K562 (cell line): ENCODE data around the gene B4GALNT2. TPM values are rescaled to one million over a fixed set of nuclear protein-coding genes. Genes with fewer than 3 reads are reported as not detected.
A peak's percentile ranks its signal among the peaks of the same experiment; 100 is the strongest.

Source experiments
- BRD4 ChIP-seq: fragments of 200-600 bp; sonication (generic); IDR thresholded peaks from 2 replicates; pipeline ENCODE4 v1.6.1; 2017; ENCODE audit warnings: inconsistent platforms
- CHD2 ChIP-seq: IDR thresholded peaks from 2 replicates; pipeline ENCODE4 v1.6.1; 2011; ENCODE audit warnings: low read depth, low read length
- COPS2 ChIP-seq: fragments of 450-650 bp; conservative IDR thresholded peaks from 2 replicates; pipeline ENCODE4 v1.6.1; 2016; ENCODE audit warnings: mild to moderate bottlenecking, moderate library complexity
- DIDO1 ChIP-seq: fragments of 450-650 bp; IDR thresholded peaks from 2 replicates; pipeline ENCODE4 v1.6.1; 2016; ENCODE audit warnings: low read depth, missing biosample characterization, missing genetic modification characterization
- ELF4 ChIP-seq: fragments of 450-650 bp; formaldehyde crosslinking; IDR thresholded peaks from 2 replicates; pipeline ENCODE4 v1.4.0; 2022; ENCODE audit warnings: missing genetic modification characterization
- GABPB2 ChIP-seq: fragments of 250-450 bp; sonication (Bioruptor Pico); conservative IDR thresholded peaks from 2 replicates; pipeline ENCODE4 v1.5.1; 2021; ENCODE audit warnings: mild to moderate bottlenecking
- HNRNPK ChIP-seq: fragments of 200-400 bp; formaldehyde crosslinking; IDR thresholded peaks from one replicate; pipeline ENCODE4 v1.6.1; 2018; ENCODE audit warnings: mild to moderate bottlenecking, low read depth, low read length; ENCODE audit not compliant: poor library complexity, severe bottlenecking
- JUND ChIP-seq, 2 experiments: IDR thresholded peaks; 2 replicates in 1 of 2; 3 replicates in 1 of 2; pipeline ENCODE4 v1.6.1; 2011; ENCODE audit warnings: borderline replicate concordance in 2 of 2, low read depth in 2 of 2, low read length in 2 of 2, improper control_type of control experiment in 1 of 2, missing biosample characterization in 1 of 2, missing genetic modification characterization in 1 of 2, missing genetic modification reagents in 1 of 2
- NR0B1 ChIP-seq: fragments of 450-650 bp; IDR thresholded peaks from one replicate; pipeline ENCODE4 v1.6.1; 2018; ENCODE audit warnings: mild to moderate bottlenecking, moderate library complexity; ENCODE audit not compliant: partially characterized antibody
- PURB ChIP-seq: sonication (generic); formaldehyde crosslinking; IDR thresholded peaks from 2 replicates; pipeline ENCODE4 v1.9.0; 2021; ENCODE audit warnings: low read depth, mild to moderate bottlenecking, missing genetic modification reagents
- STAT6 ChIP-seq: sonication (generic); formaldehyde crosslinking; IDR thresholded peaks from 2 replicates; pipeline ENCODE4 v1.8.1; 2023; ENCODE audit warnings: mild to moderate bottlenecking, missing genetic modification reagents
- ZBED1 ChIP-seq: IDR thresholded peaks from 2 replicates; pipeline ENCODE4 v1.6.1; 2014
- ZNF280B ChIP-seq: fragments of 250-450 bp; sonication (Bioruptor Pico); IDR thresholded peaks from 2 replicates; pipeline ENCODE4 v1.5.1; 2021; ENCODE audit warnings: mild to moderate bottlenecking
- ZNF311 ChIP-seq: fragments of 250-450 bp; sonication (Bioruptor Pico); IDR thresholded peaks from 2 replicates; pipeline ENCODE4 v1.4.0; 2020; ENCODE audit warnings: mild to moderate bottlenecking, moderate library complexity
- ZNF57 ChIP-seq: fragments of 450-650 bp; formaldehyde crosslinking; IDR thresholded peaks from 2 replicates; pipeline ENCODE4 v1.4.0; 2020; ENCODE audit warnings: mild to moderate bottlenecking, moderate library complexity
- polyA plus RNA-seq, 8 experiments: library from polyadenylated mRNA; depleted of rRNA in 4 of 8; stranded (reverse) in 5 of 8; unstranded in 3 of 8; fragments of >200 nt; fragmentation: Nextera tagmentation in 2 of 8; fragmentation: Illumina TruSeq in 1 of 8; extraction: Ambion mirVana in 2 of 8; extraction: Trizol in 1 of 8; gene quantifications; 2 replicates each; pipeline versions ENCODE4 v1.2.1 to v1.2.3, GENCODE V29; 2011 to 2014; ENCODE audit warnings: inconsistent platforms in 1 of 8, missing spikeins in 1 of 8
- total RNA-seq, 7 experiments: library from RNA; depleted of rRNA in 6 of 7; stranded (reverse); fragments of >200 nt in 6 of 7; fragmentation: Illumina TruSeq in 2 of 7; extraction: Trizol in 2 of 7; gene quantifications; 2 replicates each; pipeline versions ENCODE4 v1.2.1 to v1.2.3, GENCODE V29; 2011 to 2021; ENCODE audit warnings: low replicate concordance in 1 of 7
- TF ChIP-seq, protein P1 (sequence below): fragments of 250-450 bp; sonication (Bioruptor Pico); IDR thresholded peaks from 2 replicates; pipeline ENCODE4 v1.6.1; 2021; ENCODE audit warnings: mild to moderate bottlenecking
- TF ChIP-seq, protein P2 (sequence below): fragments of 250-450 bp; sonication (Bioruptor Pico); IDR thresholded peaks from 2 replicates; pipeline ENCODE4 v1.9.0; 2021; ENCODE audit warnings: mild to moderate bottlenecking, inconsistent platforms
- TF ChIP-seq, protein P3 (sequence below): fragments of 250-450 bp; sonication (Bioruptor Pico); IDR thresholded peaks from 2 replicates; pipeline ENCODE4 v1.9.0; 2021; ENCODE audit warnings: mild to moderate bottlenecking

B4GALNT2 gene
- total and polyA plus RNA-seq, 9 of the 15 experiments (the other 6 are each of a cell fraction or from before 2014, with no cell fraction given), result not detected

DNA sequence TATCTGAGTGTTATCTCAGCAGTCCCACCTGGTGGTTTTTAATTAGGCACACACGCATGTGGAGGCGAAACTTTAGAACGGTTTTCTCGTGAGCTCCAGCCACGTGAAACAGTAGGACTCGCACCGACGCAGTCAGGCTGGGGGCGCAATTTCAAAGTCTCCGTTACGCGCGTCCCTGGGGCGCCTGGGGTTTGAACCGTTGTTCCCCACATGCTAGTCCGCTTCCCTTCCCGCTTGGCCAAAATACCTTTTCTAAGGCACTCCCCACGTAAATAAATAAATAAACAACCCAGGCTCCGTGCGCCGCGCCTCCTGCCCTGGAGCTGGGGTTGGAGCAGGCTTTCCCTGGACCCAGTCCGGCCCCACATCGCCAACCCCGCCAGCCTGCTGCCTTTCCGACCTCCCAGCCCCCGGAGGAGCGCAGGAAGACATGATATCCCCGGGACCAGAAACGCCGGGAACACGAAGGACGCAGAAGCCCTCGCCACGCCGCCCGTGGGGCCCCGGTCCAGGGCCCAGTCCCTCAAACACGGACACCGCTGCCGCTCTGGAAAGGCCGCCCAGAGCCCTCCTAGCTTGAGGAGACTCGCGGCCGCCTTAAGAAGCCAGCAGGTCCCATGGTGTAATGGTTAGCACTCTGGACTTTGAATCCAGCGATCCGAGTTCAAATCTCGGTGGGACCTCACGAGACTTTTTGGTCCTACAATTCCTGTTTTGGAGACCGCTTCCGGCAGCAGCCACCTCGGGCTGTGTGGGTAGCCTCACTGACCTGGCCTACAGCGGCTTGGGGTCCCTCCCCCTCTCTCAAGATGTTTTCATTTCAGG is 59.6 kb downstream of the B4GALNT2 start (continued):
- TF ChIP-seq, protein P1, sequence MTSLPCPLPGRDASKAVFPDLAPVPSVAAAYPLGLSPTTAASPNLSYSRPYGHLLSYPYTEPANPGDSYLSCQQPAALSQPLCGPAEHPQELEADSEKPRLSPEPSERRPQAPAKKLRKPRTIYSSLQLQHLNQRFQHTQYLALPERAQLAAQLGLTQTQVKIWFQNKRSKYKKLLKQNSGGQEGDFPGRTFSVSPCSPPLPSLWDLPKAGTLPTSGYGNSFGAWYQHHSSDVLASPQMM (CRISPR knock-in tag), result no peak
- TF ChIP-seq ZNF280B (CRISPR knock-in tag) (no peak), DIDO1 (tag) (0 out of 2 replicates have a peak, but pooled peaks have one; percentile 25), BRD4 (peak; percentile 98), GABPB2 (no peak), NR0B1 (no peak), COPS2 (no peak), PURB (no peak), ELF4 (CRISPR knock-in tag) (no peak), ZNF311 (CRISPR knock-in tag) (no peak), CHD2 (peak; percentile 71), ZBED1 (0 out of 2 replicates have a peak, but pooled peaks have one; percentile 53), HNRNPK (no peak), JUND (IDR thresholded peaks at IDR 0.05; ENCODE audit: borderline replicate concordance, low read depth, low read length) (peak; percentile 35), JUND (tag; IDR thresholded peaks at IDR 0.05; ENCODE audit: borderline replicate concordance, low read depth, low read length) (peak; percentile 17; the same call in 1 of the 3 replicates), ZNF57 (CRISPR knock-in tag) (no peak), STAT6 (CRISPR knock-in tag) (no peak)
- TF ChIP-seq, protein P2, sequence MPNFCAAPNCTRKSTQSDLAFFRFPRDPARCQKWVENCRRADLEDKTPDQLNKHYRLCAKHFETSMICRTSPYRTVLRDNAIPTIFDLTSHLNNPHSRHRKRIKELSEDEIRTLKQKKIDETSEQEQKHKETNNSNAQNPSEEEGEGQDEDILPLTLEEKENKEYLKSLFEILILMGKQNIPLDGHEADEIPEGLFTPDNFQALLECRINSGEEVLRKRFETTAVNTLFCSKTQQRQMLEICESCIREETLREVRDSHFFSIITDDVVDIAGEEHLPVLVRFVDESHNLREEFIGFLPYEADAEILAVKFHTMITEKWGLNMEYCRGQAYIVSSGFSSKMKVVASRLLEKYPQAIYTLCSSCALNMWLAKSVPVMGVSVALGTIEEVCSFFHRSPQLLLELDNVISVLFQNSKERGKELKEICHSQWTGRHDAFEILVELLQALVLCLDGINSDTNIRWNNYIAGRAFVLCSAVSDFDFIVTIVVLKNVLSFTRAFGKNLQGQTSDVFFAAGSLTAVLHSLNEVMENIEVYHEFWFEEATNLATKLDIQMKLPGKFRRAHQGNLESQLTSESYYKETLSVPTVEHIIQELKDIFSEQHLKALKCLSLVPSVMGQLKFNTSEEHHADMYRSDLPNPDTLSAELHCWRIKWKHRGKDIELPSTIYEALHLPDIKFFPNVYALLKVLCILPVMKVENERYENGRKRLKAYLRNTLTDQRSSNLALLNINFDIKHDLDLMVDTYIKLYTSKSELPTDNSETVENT (CRISPR knock-in tag), result peak; percentile 18
- TF ChIP-seq, protein P3, sequence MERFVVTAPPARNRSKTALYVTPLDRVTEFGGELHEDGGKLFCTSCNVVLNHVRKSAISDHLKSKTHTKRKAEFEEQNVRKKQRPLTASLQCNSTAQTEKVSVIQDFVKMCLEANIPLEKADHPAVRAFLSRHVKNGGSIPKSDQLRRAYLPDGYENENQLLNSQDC (CRISPR knock-in tag), result no peak; the same call in 1 of the 2 replicates
